ENCODE data around the gene MKKS.
"Not testable (repeated sequence)": the region's sequence is repeated elsewhere in the genome, so short reads cannot be mapped to it uniquely, and the experiment has no call there.

The MKKS gene

GRCh38 chr20:10448270-10449156 lies 14.5 kb upstream of the MKKS start:
- peak; percentile 22 for DNase-seq

GRCh38 chr20:10447028-10447427 lies 13.0 kb upstream of the MKKS start:
- DNase-seq, result peak; percentile 20

GRCh38 chr20:10445758-10446157 lies 11.7 kb upstream of the MKKS start:
- no peak for DNase-seq

- no peak for DNase-seq
Observed at GRCh38 chr20:10443936-10444335, 9.9 kb upstream of the MKKS start.

- no peak for DNase-seq
Observed at GRCh38 chr20:10438217-10438616, 4.2 kb upstream of the MKKS start.

- DNase-seq, result no peak
Observed at GRCh38 chr20:10436053-10436699, 2.2 kb upstream of the MKKS start.

DNA sequence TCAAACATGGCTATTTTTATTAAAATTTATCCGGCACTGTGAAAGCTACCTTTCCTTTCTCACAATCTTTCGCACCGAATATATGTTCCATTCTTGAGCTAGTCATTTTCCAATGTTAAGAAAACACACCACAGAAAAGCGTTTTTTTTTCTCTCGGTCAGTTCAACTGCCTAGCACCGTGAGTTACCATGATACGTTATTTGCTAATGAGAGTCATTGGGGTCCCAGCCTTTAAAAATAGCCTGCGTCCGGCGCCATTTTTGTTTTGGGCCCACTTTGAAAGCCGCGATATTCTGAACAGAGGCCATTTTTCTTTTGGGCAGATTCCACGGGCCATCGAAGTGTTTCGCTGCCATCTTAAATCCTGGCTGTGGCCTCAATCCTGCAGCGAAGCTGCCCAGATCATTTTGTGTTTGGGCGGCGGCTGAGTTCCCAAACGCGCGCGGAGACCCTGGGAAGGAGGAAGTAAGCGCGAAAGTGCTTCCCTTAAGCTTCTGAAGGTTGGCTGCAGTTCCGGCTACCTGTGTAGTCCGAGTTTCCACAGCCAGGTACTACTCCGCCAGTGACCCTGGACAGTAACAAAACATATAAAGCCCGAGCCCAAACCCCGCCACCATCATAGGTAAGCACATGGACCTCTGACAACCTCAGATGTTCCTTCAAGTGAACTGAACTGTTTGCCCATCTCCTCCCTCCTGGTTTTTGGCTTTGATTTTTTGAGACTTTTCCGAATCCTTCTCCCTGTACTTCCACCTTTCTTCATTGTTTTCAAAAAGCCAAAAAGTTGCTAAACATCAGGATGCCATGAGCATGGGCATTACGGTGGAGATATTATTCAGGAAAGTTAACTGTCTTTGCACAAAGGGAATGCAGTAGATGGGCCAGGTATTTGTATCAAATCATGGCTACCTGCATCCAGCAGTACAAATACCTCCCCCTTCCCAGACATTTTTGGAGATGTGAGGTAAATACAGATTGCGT lies 1.1 kb upstream of the MKKS start, which contains the start of gene SLX4IP:
SLX4IP (plus strand) TSS at position 474 of the 981 bp plus-strand sequence. CDS start 22,900 bp downstream, outside the sequence.
- peak; percentile 97 for DNase-seq

GRCh38 chr20:10434467-10434831 lies 427 bp upstream of the MKKS start:
- peak; percentile 98 for DNase-seq

GRCh38 chr20:10433014-10433622 lies 904 bp downstream of the MKKS start:
- DNase-seq, result no peak

GRCh38 chr20:10432079-10432478 lies 1.9 kb downstream of the MKKS start:
- DNase-seq, result no peak

DNA sequence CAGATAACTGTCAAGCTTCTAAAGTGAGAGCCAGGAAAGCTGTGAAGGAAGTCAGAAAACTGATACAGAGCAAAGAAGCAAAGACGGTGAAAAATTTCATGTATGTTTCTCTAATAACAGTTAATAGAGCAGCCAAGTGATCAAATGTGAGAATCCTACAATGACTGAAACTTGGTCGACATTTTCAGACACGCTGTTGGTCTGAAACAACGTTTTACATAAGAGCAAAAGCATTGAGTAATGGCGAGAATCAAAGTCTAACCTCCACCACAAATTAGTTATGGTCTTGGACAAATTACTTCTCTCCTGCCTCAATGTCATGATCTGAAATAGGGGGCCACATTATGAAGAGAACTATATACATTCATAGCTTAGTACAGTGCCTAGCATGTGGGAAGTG lies 3.3 kb downstream of the MKKS start:
- no peak for DNase-seq

DNA sequence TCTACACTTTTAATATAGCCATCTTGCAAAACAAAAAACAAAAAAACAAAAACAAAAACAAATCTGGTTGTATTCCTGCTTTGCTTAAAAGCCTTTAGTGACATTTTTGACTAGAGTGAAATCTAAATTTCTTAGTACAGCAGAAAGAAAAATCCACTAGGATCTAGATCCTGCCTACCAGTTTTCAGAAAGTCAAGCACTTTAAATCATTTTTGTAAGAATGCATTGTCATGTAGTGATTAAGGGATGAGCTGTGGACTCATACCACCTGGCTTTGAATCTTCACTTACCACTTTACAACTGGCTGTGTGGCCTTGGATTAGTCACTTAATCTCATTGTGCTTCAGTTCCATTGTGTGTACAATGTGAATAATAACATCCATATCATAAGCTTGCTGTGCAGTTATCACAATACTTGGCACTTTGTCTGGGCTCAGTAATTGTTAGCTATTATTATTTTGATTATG lies 4.0 kb downstream of the MKKS start:
- no peak for DNase-seq

DNA sequence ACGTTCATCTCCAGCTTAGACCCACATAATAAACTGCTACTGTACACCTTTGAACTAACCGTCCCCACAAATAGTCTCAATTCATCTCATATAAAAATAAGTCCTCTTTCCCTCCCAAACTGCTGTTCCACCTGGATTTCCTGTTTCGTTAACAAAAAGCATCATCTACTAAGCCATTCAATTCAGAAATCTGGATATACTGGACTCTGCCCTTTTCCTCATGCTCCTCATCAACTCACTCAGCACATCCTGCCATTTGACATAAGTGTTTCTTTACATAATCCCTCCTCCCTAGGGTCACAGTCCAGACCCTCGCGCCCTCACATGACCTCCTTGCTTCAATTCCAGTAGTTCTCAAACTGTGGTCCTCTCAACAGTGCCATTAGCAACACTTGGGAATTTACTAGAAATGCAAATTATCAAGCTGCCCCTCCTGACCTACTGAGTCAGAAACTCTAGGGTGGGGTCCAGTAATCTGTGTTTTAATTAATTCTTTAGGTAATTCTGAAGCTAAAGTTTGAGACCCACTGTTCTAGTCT lies 4.5 kb downstream of the MKKS start:
- DNase-seq, result no peak

GRCh38 chr20:10428008-10428407 lies 6.0 kb downstream of the MKKS start:
- no peak for DNase-seq

- peak; percentile 36 for DNase-seq
Observed at GRCh38 chr20:10427060-10427692, 6.8 kb downstream of the MKKS start.

DNA sequence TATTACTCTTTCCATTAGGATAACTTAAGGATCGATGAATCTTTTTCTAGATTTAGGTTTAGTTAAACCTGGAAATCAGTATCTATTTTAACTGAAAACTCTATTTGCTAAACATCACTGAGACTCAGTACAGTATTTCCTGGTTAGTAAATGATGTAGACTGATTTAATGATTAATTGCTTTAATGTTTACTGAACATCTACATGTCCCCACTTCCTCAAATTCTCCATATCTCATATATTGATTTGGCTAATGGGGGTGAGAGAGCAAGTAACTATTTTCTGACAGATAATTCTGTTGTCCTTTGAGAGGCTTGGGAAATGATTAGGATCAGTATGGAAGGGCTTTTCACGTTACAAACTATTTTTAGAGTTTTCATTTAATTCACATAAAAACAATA lies 10.3 kb downstream of the MKKS start:
- DNase-seq, result no peak

- no peak for DNase-seq
Observed at GRCh38 chr20:10419550-10420133, 14.4 kb downstream of the MKKS start.

GRCh38 chr20:10417218-10417617 lies 16.8 kb downstream of the MKKS start:
- not testable (repeated sequence) for DNase-seq

DNA sequence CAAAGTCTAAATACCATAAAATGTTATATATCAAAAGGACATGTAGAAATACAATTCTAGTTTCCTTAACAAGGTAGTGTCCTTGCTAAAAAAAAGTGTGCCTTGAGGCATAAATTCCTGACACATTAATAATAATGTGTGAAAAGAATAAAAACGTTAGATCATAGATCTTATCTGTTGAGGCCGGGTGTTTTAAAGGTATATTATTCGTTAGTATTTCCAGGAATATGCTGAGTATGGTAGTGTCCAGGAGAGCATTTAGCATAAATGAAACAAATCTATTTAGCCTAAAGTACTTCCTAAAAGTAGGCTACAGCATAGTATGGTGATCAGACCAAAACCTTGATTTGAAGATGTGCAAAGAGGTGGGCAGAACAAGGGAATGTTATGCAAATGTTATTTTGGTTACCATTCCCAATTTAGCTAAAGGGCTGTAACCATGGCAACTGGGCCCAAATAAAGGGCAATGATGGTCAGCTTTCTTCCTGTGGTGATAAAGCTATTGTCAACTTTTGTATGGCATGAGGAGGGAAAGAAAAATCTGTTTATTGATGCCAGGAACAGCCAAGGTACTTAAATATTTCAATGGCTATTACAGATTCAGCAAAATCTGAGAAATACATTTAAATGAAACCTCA lies 18.9 kb downstream of the MKKS start:
- DNase-seq, result no peak

DNA sequence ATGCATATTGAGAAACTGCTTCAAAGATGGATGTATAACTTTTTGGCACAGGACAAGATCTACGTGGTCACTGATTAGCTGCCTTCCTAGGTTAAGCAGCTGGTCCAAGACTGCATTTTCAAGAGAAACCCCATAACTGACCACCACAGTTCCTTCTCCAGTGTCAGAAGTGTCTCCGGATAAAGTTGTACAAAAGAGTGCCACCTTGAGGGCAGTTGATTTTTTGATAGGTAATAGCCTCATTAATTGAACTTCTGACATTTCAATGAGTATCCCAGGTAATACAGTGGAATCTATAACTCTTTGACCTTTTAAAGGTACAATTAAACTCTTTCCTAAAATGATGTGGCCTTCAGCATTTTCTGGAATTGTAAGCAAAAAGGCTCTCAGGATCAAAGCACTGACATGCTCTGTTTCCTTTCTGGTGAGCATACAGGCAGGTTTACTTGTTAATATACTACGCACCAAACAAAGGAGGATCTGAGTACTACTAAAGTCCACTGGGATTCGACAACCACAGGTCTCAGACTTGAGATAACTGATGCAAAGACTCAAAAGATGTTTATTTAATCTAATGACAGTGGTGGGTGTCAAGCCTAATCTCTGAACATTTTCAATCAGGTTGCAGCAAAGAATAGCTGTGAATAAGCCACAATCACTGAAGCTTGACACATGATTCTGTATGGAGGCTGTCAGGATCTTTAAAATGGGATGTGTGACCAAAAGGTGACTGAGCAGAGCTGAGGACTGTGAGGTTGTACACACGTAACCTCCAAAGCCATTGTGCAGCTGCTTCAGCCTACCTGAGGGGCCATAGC lies 21.2 kb downstream of the MKKS start:
- DNase-seq, result no peak
